G401 (cell line): ENCODE results near the gene DDX51. TPM values are rescaled to one million over a fixed set of nuclear protein-coding genes. Genes with fewer than 3 reads are reported as not detected.

Experiments
- DNase-seq: peaks from one replicate; pipeline ENCODE4 v3.0.0-alpha.2; 2015; ENCODE audit warnings: low spot score
- in situ Hi-C: cut with HindIII; loops from 2 replicates; pipeline ENCODE4 v1.10.0; 2016; ENCODE audit warnings: low sequenced_read_pairs, mixed read lengths
- total RNA-seq: library from RNA; depleted of rRNA; stranded (reverse); fragments of >200 nt; shearing (Covaris generic); gene quantifications from 2 replicates; pipeline ENCODE4 v1.2.3, GENCODE V29; 2014

DDX51 gene
- total RNA-seq, 1 experiment from 2014 or later = 28.9 TPM

DNA sequence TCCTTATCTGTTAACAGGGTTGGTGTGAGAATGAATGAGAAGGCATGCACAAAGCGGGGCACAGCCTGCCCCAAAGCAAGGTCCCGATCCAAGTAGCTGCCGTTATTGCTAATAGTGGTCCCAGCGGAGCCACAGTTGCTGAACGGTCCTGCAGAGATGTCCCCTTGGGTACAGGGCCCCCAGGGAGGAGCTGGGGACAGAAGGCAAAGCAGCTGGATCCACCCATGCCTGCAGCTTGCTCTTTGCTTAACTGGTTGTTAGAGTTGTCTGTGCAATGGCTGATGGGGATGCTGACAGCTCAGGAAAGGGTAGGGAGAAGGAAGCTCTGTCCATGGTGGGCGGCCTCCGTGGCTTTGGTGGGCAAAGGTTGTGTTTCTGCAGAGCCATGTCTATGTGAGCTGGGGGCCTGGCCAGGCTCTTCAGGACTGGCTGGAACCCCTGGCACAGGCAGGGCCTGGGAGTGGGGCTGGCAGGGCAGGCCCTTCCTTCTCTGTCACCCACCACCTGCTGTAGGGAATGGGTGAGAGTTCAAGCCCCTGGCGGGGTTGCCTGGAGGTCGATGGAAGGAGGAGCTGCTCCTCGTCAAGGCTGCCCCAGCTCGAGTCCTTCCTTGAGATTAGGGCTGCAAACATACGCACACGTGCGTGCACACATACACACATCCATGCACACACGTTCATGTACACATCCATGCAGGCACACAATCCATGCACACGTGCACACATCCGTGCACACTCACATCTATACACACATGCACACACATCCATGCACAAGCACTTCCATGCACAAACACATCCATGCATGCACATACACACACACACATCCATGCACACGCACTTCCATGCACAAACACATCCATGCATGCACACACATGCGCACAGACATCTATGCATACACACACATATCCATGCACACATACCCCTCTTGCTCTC, 35.6 kb upstream of the DDX51 start:
- in situ Hi-C loops = no loop called here
- no peak for DNase-seq

DNA sequence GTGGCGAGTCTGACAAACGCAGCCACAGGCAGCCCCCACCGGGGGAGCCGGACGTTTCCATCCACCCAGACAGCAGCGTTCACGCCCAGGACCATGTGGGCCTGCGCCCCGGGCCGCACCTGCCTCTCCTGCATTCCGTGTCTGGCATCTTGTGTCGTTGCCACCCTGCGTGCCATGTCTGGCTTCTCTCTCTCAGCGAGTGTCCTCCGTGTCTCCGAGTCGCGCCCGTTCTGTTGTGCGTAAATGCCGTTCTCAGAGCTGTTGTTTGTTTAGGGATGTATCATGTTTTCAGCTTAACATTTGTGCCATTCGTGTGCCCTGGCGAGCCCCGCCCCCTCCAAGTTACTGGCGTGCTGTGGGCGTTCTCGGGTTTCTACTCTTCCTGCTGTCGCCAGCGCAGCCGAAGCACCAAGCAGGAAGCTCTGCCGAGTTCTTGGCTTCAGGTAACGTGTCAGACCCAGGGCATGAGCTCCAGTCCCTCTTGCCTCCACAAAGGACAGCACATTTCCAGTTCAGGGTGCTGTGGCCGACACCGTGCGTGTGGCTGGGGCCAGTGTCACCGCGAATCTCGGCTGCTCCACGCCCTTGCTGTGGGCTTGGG, 34.8 kb upstream of the DDX51 start:
- no peak for DNase-seq
- in situ Hi-C loops = no loop called here

DNA sequence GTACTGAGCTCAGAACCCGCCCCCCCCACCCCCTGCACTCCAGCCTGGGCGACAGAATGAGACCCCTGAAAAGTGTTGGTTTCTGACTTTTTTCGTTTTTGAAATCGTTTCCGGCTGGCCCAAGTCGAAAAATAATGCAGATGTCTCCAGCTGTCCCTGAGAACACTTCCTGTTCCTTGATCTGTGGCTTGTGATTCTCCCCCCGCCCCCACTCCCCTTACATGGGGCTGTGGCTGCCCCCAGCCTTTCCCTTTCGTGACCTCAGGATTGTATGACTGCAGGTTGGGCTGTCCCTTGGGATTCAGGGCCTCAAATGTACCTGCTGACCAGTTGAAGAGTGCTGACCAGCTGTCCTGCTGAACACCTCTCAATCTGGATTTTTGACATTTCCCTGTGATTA, 34.2 kb upstream of the DDX51 start:
- DNase-seq = no peak
- in situ Hi-C loops = no loop called here

DNA sequence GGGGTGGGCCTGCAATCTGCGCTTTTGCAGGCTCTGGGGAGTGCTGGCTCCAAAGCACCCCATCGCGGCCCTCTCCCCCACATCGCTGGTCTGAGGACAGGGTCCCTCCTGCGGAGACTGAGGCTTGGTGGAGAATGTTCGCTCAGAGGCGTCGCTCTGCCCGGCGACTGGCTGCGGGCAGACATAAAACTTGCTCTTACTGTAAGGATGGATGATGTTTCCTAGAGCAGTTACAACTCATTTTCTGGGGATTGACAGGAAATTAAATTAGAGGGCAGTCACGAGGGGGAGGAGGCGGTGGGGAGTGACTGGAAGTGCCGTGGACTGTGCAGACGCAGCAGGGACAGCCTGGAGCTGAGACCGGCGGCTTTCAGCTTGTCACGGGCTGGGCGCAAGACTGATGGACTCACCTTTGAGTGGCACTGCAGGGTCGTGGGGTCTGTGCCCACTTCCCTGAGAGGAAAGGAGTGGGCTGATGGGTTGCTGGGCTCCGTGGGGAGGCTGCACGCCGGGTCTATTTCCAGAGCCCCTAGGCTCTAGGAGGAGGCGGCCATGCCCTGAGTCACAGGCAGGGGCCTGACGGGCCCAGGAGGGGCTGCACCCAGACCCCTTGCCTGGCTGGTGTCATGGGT, 32.9 kb upstream of the DDX51 start:
- in situ Hi-C loops = no loop called here
- DNase-seq = no peak

DNA sequence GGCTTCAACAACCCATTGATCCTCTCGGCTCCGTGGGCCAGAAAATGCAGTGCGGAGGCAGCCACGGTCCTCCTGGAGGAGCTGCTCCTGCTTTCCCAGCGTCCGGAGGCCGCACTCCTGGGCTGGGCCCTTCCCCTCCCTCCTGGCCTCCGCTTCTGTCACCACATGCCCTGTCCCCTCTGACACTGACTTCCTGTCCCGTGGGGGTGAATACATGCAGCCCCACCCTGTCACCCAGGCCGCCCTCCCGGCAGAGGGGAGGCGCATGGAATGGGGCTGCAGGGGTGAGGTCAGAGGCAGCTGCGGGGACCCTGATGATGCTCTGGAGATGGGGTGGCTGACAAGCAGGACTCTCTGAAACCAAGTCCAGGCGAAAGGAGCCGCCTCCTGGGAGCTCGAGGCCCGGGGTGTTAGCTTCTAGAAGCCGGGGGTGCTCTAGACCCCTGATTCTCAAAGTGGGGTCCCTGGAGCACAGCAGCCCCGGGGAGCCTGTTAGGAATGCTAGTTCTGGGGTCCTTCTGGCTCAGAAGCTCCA, 32.3 kb upstream of the DDX51 start:
- in situ Hi-C loops = no loop called here
- no peak for DNase-seq

DNA sequence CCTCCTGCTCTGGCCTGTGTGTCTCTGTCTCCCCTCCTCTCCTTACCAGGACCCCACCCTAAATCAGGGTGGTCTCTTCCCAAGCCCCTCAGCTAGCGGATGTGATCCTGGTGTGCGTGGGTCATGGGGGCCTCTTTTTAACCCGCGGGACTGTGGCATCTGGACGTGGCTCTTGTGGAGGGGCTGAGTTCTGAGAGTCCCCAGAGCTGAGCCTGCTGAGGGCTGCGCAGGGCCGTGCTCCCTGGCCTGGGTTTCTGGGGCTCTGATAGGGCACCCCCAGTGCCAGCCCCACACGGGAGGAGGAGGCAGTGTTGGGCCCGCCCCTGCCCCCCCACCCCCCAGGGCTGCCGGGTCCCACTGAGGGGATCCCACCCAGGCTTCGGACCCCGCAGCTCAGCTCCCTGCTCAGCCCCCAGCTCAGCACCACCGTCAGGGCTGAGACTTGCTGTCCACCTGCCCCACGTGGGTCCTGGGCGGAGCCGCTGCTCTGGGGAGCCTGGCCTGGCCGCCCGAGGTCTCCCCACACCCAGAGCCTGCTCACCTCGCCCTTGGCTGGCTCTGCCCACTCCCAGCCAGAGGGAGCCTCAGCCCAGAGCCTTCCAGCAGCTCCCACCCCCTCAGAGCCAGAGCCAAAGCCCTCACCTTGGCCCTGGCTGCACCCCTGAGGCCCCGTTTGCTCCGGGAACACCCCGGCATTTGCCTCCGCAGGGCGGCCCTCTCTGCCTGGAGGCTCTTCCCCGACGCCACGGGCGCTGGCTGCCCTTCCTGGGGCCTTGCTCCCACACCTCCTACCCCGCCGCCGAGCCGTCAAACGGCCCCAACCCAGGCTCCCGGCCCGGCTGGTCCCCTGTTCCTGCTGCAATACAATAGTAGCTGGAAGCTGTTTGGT, 31.6 kb upstream of the DDX51 start:
- in situ Hi-C loops = no loop called here

DNA sequence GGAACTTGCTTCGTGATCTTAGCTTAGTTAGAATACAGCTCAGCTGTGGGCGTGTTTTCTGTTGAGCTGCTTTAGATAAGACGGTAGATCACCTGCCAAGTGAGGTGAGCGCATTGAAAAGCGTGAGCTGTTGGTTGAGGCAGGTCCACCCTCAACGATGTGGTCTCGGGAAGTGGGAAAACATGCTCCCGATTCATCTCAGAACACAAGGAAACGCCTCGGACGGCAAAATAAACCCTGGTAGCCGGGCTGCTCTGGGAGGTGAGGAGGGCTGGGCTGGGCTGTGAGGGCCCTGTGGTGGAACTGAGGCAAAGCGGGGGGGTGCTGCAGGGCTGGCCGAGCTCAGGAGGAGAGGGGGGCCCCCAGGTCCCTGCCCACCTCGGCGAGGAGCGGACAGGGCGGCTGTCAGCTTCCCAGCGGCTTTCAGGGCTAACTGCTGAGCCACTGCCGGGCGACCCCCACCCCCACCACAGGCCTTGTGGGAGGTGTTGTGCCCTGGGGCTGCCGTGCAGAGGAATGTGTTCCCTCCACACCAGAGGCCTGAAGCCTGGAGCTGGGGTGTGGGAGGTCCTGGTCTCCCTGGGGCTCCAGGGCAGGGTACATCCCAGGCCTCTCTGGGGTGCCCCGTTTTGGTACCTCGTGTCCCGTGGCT, 30.8 kb upstream of the DDX51 start:
- in situ Hi-C loops = no loop called here
- DNase-seq = no peak

More for the DNA sequence above, 31.6 kb upstream of the DDX51 start:
- no peak for DNase-seq

DNA sequence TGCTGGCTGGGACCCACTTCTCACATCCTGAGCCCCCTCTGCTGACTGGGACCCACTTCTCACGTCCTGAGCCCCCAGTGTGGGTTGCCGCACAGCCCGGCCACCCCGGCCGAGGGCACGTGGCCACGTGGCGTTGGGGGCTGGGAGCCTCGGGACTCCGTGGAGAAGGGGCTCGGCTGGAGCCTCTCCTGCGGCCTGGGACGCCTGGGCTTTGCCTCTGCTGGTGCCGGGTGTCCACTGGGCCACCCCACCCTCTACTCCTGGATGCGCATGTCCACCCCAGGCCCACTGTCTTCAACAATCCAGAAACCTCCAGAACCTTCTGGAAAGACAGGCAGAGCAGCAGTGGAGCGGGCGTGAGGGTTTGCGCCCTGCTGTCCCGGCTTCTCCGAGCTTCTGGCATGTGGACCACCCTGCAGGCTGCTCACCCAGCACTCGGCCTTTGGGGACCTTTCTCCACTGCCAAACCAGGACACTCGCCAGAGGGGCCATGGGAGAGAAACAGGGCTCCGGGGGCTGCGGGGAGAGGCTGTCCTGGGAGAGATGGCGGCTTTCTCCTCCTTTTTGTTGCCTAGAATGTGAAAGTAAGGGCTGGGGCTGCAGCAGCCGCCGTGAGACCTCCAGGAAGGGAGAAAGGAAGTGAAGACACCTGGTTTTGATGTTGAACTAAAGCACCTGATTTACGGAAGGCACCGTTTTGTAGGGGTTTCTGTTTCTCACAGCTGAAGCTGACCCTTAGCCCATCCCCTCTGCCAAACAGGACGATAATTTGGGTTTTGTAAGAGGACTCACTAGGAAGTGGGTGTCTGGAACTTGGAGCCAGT, 30.1 kb upstream of the DDX51 start:
- DNase-seq = no peak

DNA sequence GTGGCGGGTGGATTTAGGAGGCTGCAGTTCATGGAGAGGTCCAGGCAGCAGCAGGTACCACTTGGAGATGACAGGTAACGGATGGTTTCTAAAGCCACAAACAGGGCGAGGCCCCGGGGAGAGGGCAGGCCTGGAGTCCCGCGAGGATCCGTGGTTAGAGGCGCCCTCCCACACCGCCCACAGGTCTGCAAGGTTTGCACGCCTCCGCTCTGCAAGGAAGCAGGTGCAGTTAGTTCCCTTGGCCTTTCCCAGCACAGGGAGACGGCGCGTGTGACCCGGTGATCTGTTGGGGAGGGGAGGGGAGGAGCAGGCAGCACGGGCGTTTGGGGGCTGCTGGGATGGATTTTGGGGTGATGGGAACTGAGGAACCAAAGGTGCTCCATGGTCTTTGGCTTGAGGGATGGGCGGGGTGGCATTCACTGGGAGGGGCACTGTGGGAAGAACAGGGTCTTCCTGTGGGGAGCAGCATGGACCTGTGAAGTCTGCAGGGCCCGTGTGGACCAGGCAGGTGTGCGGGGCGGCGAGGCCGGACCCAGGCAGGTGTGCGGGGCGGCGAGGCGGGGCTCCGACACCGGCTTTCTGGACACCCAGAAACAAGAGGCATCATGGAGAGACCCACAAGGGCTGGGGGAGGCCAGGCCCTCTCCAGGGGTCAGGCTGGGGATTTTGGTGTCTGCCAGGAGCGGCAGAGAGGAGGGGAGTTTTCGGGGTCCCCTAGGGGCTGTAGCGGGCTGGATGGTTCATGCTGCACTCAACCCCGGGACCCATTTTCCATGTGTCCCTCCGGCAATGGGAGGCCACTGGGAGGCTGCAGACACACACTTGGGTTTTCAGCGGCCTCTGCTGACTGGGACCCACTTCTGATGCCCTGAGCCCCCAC, 29.3 kb upstream of the DDX51 start:
- in situ Hi-C loops = no loop called here
- no peak for DNase-seq

More for the DNA sequence above, 30.1 kb upstream of the DDX51 start:
- in situ Hi-C loops = no loop called here

DNA sequence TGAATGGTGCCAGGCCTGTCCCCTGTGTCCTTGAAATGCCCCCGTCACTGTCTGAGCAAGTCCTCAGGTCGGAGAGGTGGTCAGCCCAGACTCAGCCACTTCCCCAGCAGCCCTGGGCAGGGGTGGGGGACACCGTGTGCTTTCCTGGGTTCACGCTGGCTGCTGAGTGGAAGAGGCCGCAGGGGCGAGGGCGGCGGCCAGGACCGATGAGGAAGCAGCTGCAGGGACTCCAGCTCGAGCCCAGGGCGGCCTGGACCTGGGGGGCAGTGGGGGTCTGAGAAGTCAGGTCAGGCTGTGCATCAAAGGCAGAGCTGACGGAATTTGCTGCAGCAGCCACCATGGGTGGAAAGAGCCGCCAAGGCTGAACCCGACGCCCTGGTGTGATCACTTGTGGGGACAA, 28.5 kb upstream of the DDX51 start:
- in situ Hi-C loops = no loop called here
- DNase-seq = no peak

DNA sequence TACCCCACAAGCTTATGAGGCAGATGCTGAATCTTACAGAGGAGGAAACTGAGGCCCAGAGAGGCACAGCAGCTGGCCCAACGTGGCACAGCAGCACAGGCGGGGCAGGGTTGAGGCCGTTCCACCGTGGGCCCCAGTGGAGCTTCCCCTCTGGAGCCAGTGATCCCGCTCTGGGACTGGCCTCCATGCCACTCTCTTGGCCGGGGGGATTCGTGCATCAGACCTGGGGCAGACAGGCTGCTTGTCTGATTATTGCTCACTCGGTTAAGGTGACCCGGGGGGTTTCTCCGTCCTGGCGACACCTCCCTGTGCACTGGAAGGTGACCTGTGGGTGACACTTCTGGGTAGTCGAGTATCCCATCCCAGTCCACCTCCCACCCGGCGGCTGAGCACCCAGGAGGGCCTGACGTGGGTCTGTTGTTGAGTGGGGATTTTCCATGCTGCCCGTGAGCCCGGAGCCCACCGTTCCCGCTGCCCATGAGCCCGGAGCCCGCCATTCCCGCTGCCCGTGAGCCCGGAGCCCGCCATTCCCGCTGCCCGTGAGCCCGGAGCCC, 27.9 kb upstream of the DDX51 start:
- in situ Hi-C loops = no loop called here

DNA sequence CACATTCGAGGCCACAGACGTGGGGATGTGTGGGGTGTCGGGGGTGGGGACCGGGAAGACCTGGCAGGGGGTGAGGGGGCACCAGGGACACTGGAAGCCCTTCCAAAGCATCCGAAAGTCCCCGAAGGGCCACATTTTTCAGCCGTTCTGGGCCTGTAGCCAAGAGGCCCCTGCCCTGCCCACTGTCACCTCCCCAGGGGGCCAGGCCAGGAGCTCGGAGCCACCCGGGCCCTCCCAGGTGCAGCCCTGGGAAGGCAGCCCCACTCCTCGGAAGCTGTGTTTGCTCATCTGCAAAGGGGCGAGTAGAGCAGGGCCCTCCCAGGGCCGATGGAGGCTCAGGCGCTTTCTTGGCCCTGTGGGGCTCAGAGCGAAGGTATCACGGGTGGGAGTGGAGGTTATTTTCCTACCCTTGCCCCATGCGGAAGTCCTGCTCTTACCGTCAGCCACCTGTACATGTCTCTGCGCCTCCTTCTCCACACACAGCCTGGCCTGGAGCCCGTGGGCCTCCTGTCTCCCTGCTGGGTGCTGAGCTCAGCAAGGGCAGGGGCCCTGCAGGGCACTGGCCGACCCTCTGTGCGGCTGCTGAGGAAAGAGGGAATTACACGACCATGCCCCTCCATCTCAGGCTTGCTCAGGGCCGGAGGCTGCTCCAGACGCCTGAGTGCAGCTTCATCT, 27.3 kb upstream of the DDX51 start:
- in situ Hi-C loops = no loop called here
- DNase-seq = no peak

More for the DNA sequence above, 27.9 kb upstream of the DDX51 start:
- DNase-seq = no peak

DNA sequence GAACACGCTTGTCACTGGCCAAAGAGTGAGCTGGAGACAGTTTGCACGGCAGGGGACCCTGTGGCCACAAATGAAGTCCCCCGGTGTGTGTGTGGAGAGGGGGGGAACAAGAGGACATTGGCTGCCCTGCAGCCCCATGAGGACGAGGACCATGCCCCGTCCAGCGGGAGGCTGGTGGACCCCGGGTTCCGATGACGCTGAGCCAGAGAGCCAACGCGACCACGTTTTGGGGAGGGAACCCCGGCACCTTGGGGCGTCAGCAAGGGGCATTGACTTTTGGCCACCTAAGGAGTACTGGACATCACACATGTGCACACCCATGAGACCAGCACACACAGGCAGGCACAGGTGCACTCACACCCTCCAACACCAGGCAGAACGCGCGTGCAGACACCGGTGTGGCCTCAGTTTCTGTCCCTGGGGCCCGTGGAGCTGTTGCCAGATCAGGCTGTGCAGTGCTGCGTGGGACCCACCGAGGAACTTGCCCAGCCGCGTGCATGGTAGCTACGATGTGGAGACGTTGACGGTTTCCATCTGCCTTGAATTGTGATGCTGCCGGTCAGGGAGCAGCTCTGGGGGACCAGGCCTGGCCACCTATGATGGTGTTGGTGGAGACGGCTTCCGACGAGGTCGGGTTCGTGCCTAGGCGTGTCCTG, 26.6 kb upstream of the DDX51 start:
- in situ Hi-C loops = no loop called here
- DNase-seq = no peak

DNA sequence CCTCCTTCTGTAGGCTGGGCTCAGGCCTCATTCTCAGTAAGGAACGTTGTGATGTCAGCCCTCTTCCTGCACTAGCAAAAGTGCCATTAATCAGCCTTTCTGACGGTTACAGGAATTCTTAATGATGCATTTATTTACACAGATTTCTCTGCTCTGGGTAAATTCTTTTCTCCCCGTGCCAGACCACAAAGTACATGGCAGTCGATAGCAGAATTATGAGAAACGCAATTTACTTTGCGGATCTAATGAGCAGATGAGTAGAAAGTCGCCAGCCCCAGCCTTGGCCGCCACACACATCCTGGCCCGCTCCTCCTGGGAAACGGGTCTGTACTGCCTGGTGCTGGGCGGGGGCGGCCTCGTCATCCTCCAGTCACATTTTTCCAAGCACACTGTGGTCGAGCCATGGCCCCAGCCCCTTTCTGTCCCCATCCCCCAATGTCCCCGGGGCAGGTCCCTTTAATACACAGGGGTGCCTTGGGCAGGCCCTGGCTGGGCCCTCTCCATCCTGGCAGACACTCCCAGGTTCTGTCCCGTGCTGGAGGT, 26.0 kb upstream of the DDX51 start:
- DNase-seq = no peak
- in situ Hi-C loops = no loop called here

DNA sequence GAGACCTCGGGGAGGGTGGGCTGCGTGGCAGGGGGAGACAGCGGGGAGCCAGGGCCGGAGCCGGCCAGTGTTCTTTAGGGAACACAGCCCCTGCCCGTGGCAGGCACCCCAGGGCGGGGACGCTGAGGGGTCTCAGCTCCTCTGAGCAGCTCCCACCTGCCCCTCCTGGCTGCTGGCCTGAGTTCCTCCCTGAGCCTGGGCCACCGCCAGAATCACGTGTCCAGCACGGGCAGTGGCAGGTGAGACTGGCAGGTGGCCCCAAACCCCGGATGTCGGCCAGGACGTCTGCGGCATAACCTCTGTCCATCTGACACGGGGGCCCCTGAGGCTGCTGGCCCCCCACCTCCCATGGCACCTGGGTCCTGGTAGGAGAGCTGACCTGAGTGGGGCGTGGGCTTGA, 25.3 kb upstream of the DDX51 start:
- DNase-seq = no peak

More for the DNA sequence above, 25.3 kb upstream of the DDX51 start:
- in situ Hi-C loops = no loop called here
